ENCODE results near the gene UBE2V1. TPM values are rescaled to one million over a fixed set of nuclear protein-coding genes. Genes with fewer than 3 reads are reported as not detected.
"Not testable (repeated sequence)": the region's sequence is repeated elsewhere in the genome, so short reads cannot be mapped to it uniquely, and the experiment has no call there.

UBE2V1 gene
- polyA plus RNA-seq, 1 experiment = 171 TPM

DNA sequence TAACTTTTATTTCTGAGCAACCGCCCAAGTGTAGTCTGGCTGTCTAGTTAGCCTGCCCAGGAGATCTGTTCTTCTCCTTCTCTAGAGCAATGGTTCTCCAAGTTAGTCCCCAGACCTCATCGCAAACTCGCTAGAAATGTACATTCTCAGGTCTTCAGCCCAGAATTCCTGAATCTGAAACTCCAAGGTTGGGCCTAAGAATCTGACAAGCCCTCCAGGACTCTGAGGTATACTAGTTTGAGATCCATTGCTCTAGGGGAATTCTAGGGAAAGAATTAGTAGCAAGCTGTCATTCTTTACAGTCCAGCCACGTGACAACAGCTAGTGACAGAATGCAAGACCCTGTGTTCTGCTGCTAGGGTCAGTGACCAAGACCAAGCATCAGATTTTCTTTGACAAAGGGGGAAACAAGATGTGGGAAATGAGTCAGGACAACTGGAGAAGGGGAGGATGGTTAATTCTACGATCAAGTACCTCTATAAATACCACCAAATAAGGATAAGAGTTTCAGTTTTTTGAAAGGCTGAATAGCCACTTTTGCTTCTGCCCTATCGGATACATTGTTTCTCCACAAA is 5.8 kb downstream of the UBE2V1 start:
- no peak for DNase-seq (ENCODE audit: low read depth, low spot score)
- POLR2A ChIA-PET = no interaction called here
- CTCF ChIA-PET = interaction anchor here (1.1 to 2.1 kb wide), 2 partner anchors 15 to 72 kb away, joined by 3 to 7 read pairs; no protein-coding TSS in a partner anchor
- TF ChIP-seq, protein P1, sequence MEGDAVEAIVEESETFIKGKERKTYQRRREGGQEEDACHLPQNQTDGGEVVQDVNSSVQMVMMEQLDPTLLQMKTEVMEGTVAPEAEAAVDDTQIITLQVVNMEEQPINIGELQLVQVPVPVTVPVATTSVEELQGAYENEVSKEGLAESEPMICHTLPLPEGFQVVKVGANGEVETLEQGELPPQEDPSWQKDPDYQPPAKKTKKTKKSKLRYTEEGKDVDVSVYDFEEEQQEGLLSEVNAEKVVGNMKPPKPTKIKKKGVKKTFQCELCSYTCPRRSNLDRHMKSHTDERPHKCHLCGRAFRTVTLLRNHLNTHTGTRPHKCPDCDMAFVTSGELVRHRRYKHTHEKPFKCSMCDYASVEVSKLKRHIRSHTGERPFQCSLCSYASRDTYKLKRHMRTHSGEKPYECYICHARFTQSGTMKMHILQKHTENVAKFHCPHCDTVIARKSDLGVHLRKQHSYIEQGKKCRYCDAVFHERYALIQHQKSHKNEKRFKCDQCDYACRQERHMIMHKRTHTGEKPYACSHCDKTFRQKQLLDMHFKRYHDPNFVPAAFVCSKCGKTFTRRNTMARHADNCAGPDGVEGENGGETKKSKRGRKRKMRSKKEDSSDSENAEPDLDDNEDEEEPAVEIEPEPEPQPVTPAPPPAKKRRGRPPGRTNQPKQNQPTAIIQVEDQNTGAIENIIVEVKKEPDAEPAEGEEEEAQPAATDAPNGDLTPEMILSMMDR (IDR thresholded peaks at IDR 0.05; ENCODE audit: low read depth, low read length) = no peak
- Histone ChIP-seq H3K27me3 (ENCODE audit: control insufficient read depth, insufficient read depth, low read length) (no peaks in the 10 kb centered on the region), H3K27ac (ENCODE audit: low read depth, low read length) (peak overlapping the region; percentile 12), H3K4me3 (ENCODE audit: low read depth, low read length) (no peak overlapping the region), H3K9me3 (ENCODE audit: control insufficient read depth, insufficient read depth, low read length) (no peaks in the 10 kb centered on the region)

DNA sequence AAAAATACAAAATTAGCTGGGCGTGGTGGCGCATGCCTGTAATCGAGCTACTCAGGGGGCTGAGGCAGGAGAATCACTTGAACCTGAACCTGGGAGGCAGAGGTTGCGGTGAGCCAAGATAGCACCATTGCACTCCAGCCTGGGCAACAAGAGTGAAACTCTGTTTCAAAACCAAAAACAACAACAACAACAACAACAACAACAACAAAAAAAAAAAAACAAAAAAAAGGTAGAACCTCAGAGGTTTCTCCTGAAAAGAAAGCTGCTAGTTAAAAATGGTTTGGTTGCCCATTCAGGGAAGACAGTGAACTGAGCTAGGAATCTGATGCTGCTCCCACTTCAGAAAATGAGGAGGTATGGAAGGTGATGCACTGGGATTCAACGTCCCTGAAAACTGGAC is 6.3 kb downstream of the UBE2V1 start:
- POLR2A ChIA-PET = interaction anchor here (0.7 to 1.1 kb wide), 3 partner anchors 59 to 718 kb away, joined by 3 to 4 read pairs (median 3); no protein-coding TSS in a partner anchor
- CTCF ChIA-PET = interaction anchor here (0.8 to 2.1 kb wide), 4 partner anchors 14 to 128 kb away, joined by 3 to 8 read pairs (median 5); no protein-coding TSS in a partner anchor
- H3K27ac ChIP-seq (ENCODE audit: low read depth, low read length); H3K4me3 ChIP-seq (ENCODE audit: low read depth, low read length); DNase-seq (ENCODE audit: low read depth, low spot score); H3K27me3 ChIP-seq (ENCODE audit: control insufficient read depth, insufficient read depth, low read length); H3K9me3 ChIP-seq (ENCODE audit: control insufficient read depth, insufficient read depth, low read length): not testable (repeated sequence)

- peak overlapping the region; percentile 47 for H3K27ac ChIP-seq (ENCODE audit: low read depth, low read length)
- ChIA-PET CTCF (interaction anchor here (1.0 to 1.6 kb wide), 3 partner anchors 32 to 125 kb away, joined by 3 to 7 read pairs (median 6); no protein-coding TSS in a partner anchor), POLR2A (interaction anchor here (0.6 to 1.2 kb wide), 6 partner anchors 11 to 876 kb away, joined by 3 to 6 read pairs (median 3); no protein-coding TSS in a partner anchor)
- H3K27me3 ChIP-seq (ENCODE audit: control insufficient read depth, insufficient read depth, low read length); H3K4me3 ChIP-seq (ENCODE audit: low read depth, low read length); H3K9me3 ChIP-seq (ENCODE audit: control insufficient read depth, insufficient read depth, low read length): not testable (repeated sequence)
- peak; percentile 43 for DNase-seq (ENCODE audit: low read depth, low spot score)
Observed at GRCh38 chr20:50103464-50104107, 9.4 kb downstream of the UBE2V1 start.

- H3K27ac ChIP-seq (ENCODE audit: low read depth, low read length); H3K9me3 ChIP-seq (ENCODE audit: control insufficient read depth, insufficient read depth, low read length); H3K4me3 ChIP-seq (ENCODE audit: low read depth, low read length); DNase-seq (ENCODE audit: low read depth, low spot score); H3K27me3 ChIP-seq (ENCODE audit: control insufficient read depth, insufficient read depth, low read length); POLR2A ChIA-PET: not testable (repeated sequence)
- CTCF ChIA-PET = interaction anchor here (1.1 kb wide), 1 partner anchor 31 kb away, joined by 3 read pairs; no protein-coding TSS in a partner anchor
Observed at GRCh38 chr20:50102551-50102950, 10.4 kb downstream of the UBE2V1 start.

- Histone ChIP-seq H3K27me3 (ENCODE audit: control insufficient read depth, insufficient read depth, low read length) (no peaks in the 10 kb centered on the region), H3K9me3 (ENCODE audit: control insufficient read depth, insufficient read depth, low read length) (no peaks in the 10 kb centered on the region), H3K4me3 (ENCODE audit: low read depth, low read length) (no peak overlapping the region), H3K27ac (ENCODE audit: low read depth, low read length) (no peak overlapping the region)
- TF ChIP-seq, protein P1 (IDR thresholded peaks at IDR 0.05; ENCODE audit: low read depth, low read length) = no peak
- ChIA-PET POLR2A (no interaction called here), CTCF (interaction anchor here (0.6 kb wide), 1 partner anchor 65 kb away, joined by 5 read pairs; no protein-coding TSS in a partner anchor)
- no peak for DNase-seq (ENCODE audit: low read depth, low spot score)
Observed at GRCh38 chr20:50101887-50102286, 11.1 kb downstream of the UBE2V1 start.

GRCh38 chr20:50101281-50101680 is 11.7 kb downstream of the UBE2V1 start:
- Histone ChIP-seq H3K4me3 (ENCODE audit: low read depth, low read length) (no peak overlapping the region), H3K27ac (ENCODE audit: low read depth, low read length) (no peak overlapping the region), H3K9me3 (ENCODE audit: control insufficient read depth, insufficient read depth, low read length) (no peaks in the 10 kb centered on the region), H3K27me3 (ENCODE audit: control insufficient read depth, insufficient read depth, low read length) (no peaks in the 10 kb centered on the region)
- TF ChIP-seq, protein P1 (IDR thresholded peaks at IDR 0.05; ENCODE audit: low read depth, low read length) = no peak
- no peak for DNase-seq (ENCODE audit: low read depth, low spot score)
- ChIA-PET CTCF (interaction anchor here (0.6 to 2.0 kb wide), 4 partner anchors 16 to 122 kb away, joined by 3 to 7 read pairs (median 5); no protein-coding TSS in a partner anchor), POLR2A (interaction anchor here (0.7 kb wide), 2 partner anchors 93 to 117 kb away, joined by 3 to 7 read pairs; no protein-coding TSS in a partner anchor)
